K562 (cell line): ENCODE measurements around the gene RALY. TPM values are rescaled to one million over a fixed set of nuclear protein-coding genes. Genes with fewer than 3 reads are reported as not detected.

Source experiments
- ARID1B ChIP-seq: fragments of 450-650 bp; IDR thresholded peaks from 2 replicates; pipeline ENCODE4 v1.6.1; 2016; ENCODE audit warnings: antibody characterized with exemption, mild to moderate bottlenecking, inconsistent platforms
- ATF2 ChIP-seq: sonication (generic); formaldehyde crosslinking; IDR thresholded peaks from 2 replicates; pipeline ENCODE4 v1.8.1; 2022; ENCODE audit warnings: missing genetic modification reagents
- CHD2 ChIP-seq: IDR thresholded peaks from 2 replicates; pipeline ENCODE4 v1.6.1; 2011; ENCODE audit warnings: low read depth, low read length
- CTBP1 ChIP-seq: fragments of 450-650 bp; IDR thresholded peaks from 2 replicates; pipeline ENCODE4 v1.6.1; 2016; ENCODE audit warnings: borderline replicate concordance
- ELF2 ChIP-seq: fragments of 250-450 bp; sonication (Bioruptor Pico); IDR thresholded peaks from 2 replicates; pipeline ENCODE4 v1.5.0; 2021; ENCODE audit warnings: mild to moderate bottlenecking
- EP300 ChIP-seq: IDR thresholded peaks from 2 replicates; pipeline ENCODE4 v1.6.1; 2012; ENCODE audit warnings: low read length, improper control_type of control experiment
- FOSL1 ChIP-seq: fragments of 200-800 bp; sonication (Bioruptor generic); conservative IDR thresholded peaks from 2 replicates; pipeline ENCODE4 v1.6.1; 2016; ENCODE audit warnings: missing genetic modification characterization, missing compliant biosample characterization
- HMG20A ChIP-seq: fragments of 450-650 bp; formaldehyde crosslinking; conservative IDR thresholded peaks from 2 replicates; pipeline ENCODE4 v1.4.0; 2020; ENCODE audit warnings: mild to moderate bottlenecking, mixed read lengths
- IFI16 ChIP-seq: fragments of 250-450 bp; sonication (Bioruptor Pico); IDR thresholded peaks from 2 replicates; pipeline ENCODE4 v2.1.2; 2022; ENCODE audit warnings: mild to moderate bottlenecking, inconsistent platforms
- L3MBTL2 ChIP-seq: fragments of 450-650 bp; IDR thresholded peaks from 2 replicates; pipeline ENCODE4 v1.6.1; 2016; ENCODE audit warnings: mild to moderate bottlenecking, moderate library complexity
- NCOA6 ChIP-seq: fragments of 450-650 bp; IDR thresholded peaks from 2 replicates; pipeline ENCODE4 v1.6.1; 2017; ENCODE audit warnings: mild to moderate bottlenecking
- NCOR1 ChIP-seq: fragments of 450-650 bp; IDR thresholded peaks from 2 replicates; pipeline ENCODE4 v1.6.1; 2016; ENCODE audit warnings: mild to moderate bottlenecking, moderate library complexity
- NFYB ChIP-seq: IDR thresholded peaks from 2 replicates; pipeline ENCODE4 v1.6.1; 2011; ENCODE audit warnings: mild to moderate bottlenecking, moderate library complexity; ENCODE audit not compliant: insufficient read length; ENCODE audit errors: extremely low read depth
- OTX1 ChIP-seq: fragments of 450-650 bp; formaldehyde crosslinking; IDR thresholded peaks from 2 replicates; pipeline ENCODE4 v1.4.0; 2022; ENCODE audit warnings: mild to moderate bottlenecking
- POLR2G ChIP-seq: fragments of 200-400 bp; formaldehyde crosslinking; IDR thresholded peaks from 2 replicates; pipeline ENCODE4 v1.6.1; 2017; ENCODE audit warnings: low read depth, mild to moderate bottlenecking, antibody characterized with exemption, low read length, moderate library complexity
- RFX1 ChIP-seq: fragments of 450-650 bp; IDR thresholded peaks from 2 replicates; pipeline ENCODE4 v1.6.1; 2016; ENCODE audit warnings: mild to moderate bottlenecking, moderate library complexity
- RNF219 ChIP-seq: fragments of 250-450 bp; sonication (Bioruptor Pico); IDR thresholded peaks from 2 replicates; pipeline ENCODE4 v1.5.0; 2022; ENCODE audit warnings: mild to moderate bottlenecking
- TAL1 ChIP-seq: fragments of 450-650 bp; IDR thresholded peaks from 2 replicates; pipeline ENCODE4 v1.6.1; 2016; ENCODE audit warnings: mild to moderate bottlenecking
- TEAD4 ChIP-seq, 2 experiments: sonication (generic) in 1 of 2; formaldehyde crosslinking in 1 of 2; IDR thresholded peaks; 2 replicates each; pipeline versions ENCODE4 v1.6.1 to v1.8.0; 2012 to 2022; ENCODE audit warnings: borderline replicate concordance in 1 of 2, inconsistent platforms in 1 of 2, low read length in 1 of 2, mild to moderate bottlenecking in 1 of 2, missing genetic modification reagents in 1 of 2
- TOE1 ChIP-seq, 2 experiments: fragments of 450-650 bp in 1 of 2; sonication (generic) in 1 of 2; formaldehyde crosslinking in 1 of 2; IDR thresholded peaks; 2 replicates each; pipeline versions ENCODE4 v1.7.1 to v1.8.0; 2016 to 2022; ENCODE audit warnings: borderline replicate concordance in 2 of 2, mild to moderate bottlenecking in 2 of 2, antibody characterized with exemption in 1 of 2, inconsistent platforms in 1 of 2, low read depth in 1 of 2, missing genetic modification reagents in 1 of 2, moderate library complexity in 1 of 2
- ZBTB26 ChIP-seq: fragments of 450-650 bp; formaldehyde crosslinking; IDR thresholded peaks from 2 replicates; pipeline ENCODE4 v1.4.0; 2022; ENCODE audit warnings: missing genetic modification characterization
- ZKSCAN3 ChIP-seq: fragments of 250-450 bp; sonication (Bioruptor Pico); IDR thresholded peaks from 2 replicates; pipeline ENCODE4 v1.4.0; 2020
- ZNF436 ChIP-seq: fragments of 250-450, 450-650 bp; sonication (Bioruptor Pico); formaldehyde crosslinking; IDR thresholded peaks from 2 replicates; pipeline ENCODE4 v1.7.0; 2020; ENCODE audit warnings: mild to moderate bottlenecking
- ZNF512 ChIP-seq: IDR thresholded peaks from 2 replicates; pipeline ENCODE4 v1.6.1; 2016; ENCODE audit warnings: missing genetic modification characterization, missing compliant biosample characterization
- ZNF584 ChIP-seq: fragments of 200-800 bp; sonication (Bioruptor generic); IDR thresholded peaks from 2 replicates; pipeline ENCODE4 v1.6.1; 2016; ENCODE audit warnings: low read depth, mild to moderate bottlenecking, missing genetic modification characterization, missing compliant biosample characterization
- polyA plus RNA-seq, 8 experiments: library from polyadenylated mRNA; depleted of rRNA in 4 of 8; stranded (reverse) in 5 of 8; unstranded in 3 of 8; fragments of >200 nt; fragmentation: Nextera tagmentation in 2 of 8; fragmentation: Illumina TruSeq in 1 of 8; extraction: Ambion mirVana in 2 of 8; extraction: Trizol in 1 of 8; gene quantifications; 2 replicates each; pipeline versions ENCODE4 v1.2.1 to v1.2.3, GENCODE V29; 2011 to 2014; ENCODE audit warnings: inconsistent platforms in 1 of 8, missing spikeins in 1 of 8
- total RNA-seq, 7 experiments: library from RNA; depleted of rRNA in 6 of 7; stranded (reverse); fragments of >200 nt in 6 of 7; fragmentation: Illumina TruSeq in 2 of 7; extraction: Trizol in 2 of 7; gene quantifications; 2 replicates each; pipeline versions ENCODE4 v1.2.1 to v1.2.3, GENCODE V29; 2011 to 2021; ENCODE audit warnings: low replicate concordance in 1 of 7

RALY gene
- total and polyA plus RNA-seq, 9 of the 15 experiments (the other 6 are each of a cell fraction or from before 2014, with no cell fraction given) = 0.80 to 207 (median 128) TPM

GRCh38 chr20:34004227-34004626 is 10.5 kb downstream of the RALY start (continued):
- TF ChIP-seq POLR2G (no peak), ZBTB26 (no peak), TEAD4 (IDR thresholded peaks at IDR 0.05; ENCODE audit: low read length) (peak; percentile 53; the same call in 1 of the 2 replicates), TEAD4 (CRISPR knock-in tag; IDR thresholded peaks at IDR 0.05; ENCODE audit: borderline replicate concordance) (no peak), NCOA6 (no peak), ZNF512 (tag) (no peak), OTX1 (no peak), IFI16 (no peak), TOE1 (IDR thresholded peaks at IDR 0.05; ENCODE audit: borderline replicate concordance) (no peak), TOE1 (CRISPR knock-in tag; IDR thresholded peaks at IDR 0.05; ENCODE audit: borderline replicate concordance, low read depth) (no peak), NCOR1 (peak; percentile 61; the same call in 1 of the 2 replicates), L3MBTL2 (no peak), NFYB (no peak), FOSL1 (tag) (no peak), CTBP1 (0 out of 2 replicates have a peak, but pooled peaks have one; percentile 27), EP300 (peak; percentile 30; the same call in 1 of the 2 replicates), ELF2 (CRISPR knock-in tag) (no peak), ZKSCAN3 (no peak), CHD2 (no peak), ARID1B (peak; percentile 47), RFX1 (no peak), ZNF584 (CRISPR knock-in tag) (no peak), ATF2 (no peak), HMG20A (no peak), TAL1 (peak; percentile 56; the same call in 1 of the 2 replicates), ZNF436 (CRISPR knock-in tag) (no peak), RNF219 (no peak)
